Tibial artery (tissue), 4 donors: Measurements from ENCODE around the gene KMT2A.

Experiments used
- DNase-seq, 2 donors: peaks; one replicate each; pipeline ENCODE4 v3.0.0-alpha.2; 2019
- H3K27ac ChIP-seq, 2 donors: fragments of 200-600 bp; sonication (generic) in 1 of 2; 1 replicate in 1 of 2; 2 replicates in 1 of 2; pipeline ENCODE4 v1.5.1; 2018 to 2019; ENCODE audit warnings: mild to moderate bottlenecking in 1 of 2
- H3K27me3 ChIP-seq, 2 donors: fragments of 200-600 bp; sonication (generic) in 1 of 2; one replicate each; pipeline versions ENCODE4 v1.5.1 to v1.6.0; 2016 to 2019
- H3K36me3 ChIP-seq, 3 donors: fragments of 200-600 bp; sonication (generic) in 2 of 3; one replicate each; pipeline ENCODE4 v1.5.1; 2016 to 2019; ENCODE audit warnings: mild to moderate bottlenecking in 2 of 3
- H3K4me1 ChIP-seq, 4 donors: fragments of 200-600 bp; sonication (generic) in 2 of 4; 1 replicate in 3 of 4; 2 replicates in 1 of 4; pipeline ENCODE4 v1.5.1; 2016 to 2019
- H3K4me3 ChIP-seq, 2 donors: fragments of 200-600 bp; sonication (generic) in 1 of 2; 1 replicate in 1 of 2; 2 replicates in 1 of 2; pipeline ENCODE4 v1.5.1; 2018 to 2019; ENCODE audit warnings: mild to moderate bottlenecking in 2 of 2
- H3K9me3 ChIP-seq, 3 donors: fragments of 200-600 bp; sonication (generic) in 1 of 3; one replicate each; pipeline ENCODE4 v1.5.1; 2016 to 2019
- intact Hi-C: fragments of 100-400 bp; cut with DNase I; formaldehyde crosslinking; loops from one replicate; pipeline ENCODE4 v1.15.0; 2023; ENCODE audit warnings: low total_unique reads
- TF ChIP-seq, protein P1 (sequence below), 2 experiments: fragments of 200-600 bp in 1 of 2; fragments of 450-650 bp in 1 of 2; IDR thresholded peaks; one replicate each; pipeline ENCODE4 v1.5.1; 2017 to 2019; ENCODE audit warnings: antibody characterized with exemption in 2 of 2, mild to moderate bottlenecking in 1 of 2, moderate library complexity in 1 of 2

The KMT2A gene

DNA sequence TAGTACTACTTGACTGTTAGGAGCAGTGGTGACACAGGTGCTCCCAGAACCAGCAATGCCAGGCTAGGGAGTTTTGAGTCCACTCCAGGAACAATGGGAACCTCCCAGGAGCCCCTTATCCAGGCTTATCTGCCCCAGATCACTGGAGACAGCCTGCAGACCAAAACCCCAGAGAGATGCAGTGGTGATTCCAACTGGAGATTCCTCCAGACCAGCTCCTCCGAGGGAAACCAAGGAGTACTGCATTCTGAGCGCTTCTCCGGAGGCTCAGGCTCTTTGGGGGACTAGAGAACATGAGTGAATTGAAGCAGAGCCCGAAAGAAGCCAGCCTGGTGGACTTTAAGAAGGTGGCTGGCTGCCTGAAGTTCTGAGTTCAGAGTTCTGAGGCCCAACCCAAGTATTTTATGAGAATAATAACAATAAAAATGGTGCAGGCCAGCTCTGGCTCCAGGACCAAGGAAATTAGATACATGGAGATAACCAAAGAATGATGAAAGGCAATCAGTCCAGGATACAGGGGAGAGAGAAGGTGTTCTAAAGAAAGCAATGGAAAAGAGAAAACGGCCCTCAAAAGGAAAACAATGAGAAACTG lies 93.4 kb downstream of the KMT2A start:
- no peaks in the 10 kb centered on the region for H3K9me3 ChIP-seq
- H3K27me3 ChIP-seq: no peaks in the 10 kb centered on the region
- H3K27ac ChIP-seq: no peak overlapping the region
- peaks cover 0 to 28% (median 13%) of the 10 kb centered on the region in 3 donors for H3K36me3 ChIP-seq
- peaks cover 0 to 33% (median 15%) of the 10 kb centered on the region in 4 donors for H3K4me1 ChIP-seq
- DNase-seq: no peak
- intact Hi-C loops: no loop called here
- H3K4me3 ChIP-seq: peak overlapping the region; percentile 65 to 69
- TF ChIP-seq, protein P1, sequence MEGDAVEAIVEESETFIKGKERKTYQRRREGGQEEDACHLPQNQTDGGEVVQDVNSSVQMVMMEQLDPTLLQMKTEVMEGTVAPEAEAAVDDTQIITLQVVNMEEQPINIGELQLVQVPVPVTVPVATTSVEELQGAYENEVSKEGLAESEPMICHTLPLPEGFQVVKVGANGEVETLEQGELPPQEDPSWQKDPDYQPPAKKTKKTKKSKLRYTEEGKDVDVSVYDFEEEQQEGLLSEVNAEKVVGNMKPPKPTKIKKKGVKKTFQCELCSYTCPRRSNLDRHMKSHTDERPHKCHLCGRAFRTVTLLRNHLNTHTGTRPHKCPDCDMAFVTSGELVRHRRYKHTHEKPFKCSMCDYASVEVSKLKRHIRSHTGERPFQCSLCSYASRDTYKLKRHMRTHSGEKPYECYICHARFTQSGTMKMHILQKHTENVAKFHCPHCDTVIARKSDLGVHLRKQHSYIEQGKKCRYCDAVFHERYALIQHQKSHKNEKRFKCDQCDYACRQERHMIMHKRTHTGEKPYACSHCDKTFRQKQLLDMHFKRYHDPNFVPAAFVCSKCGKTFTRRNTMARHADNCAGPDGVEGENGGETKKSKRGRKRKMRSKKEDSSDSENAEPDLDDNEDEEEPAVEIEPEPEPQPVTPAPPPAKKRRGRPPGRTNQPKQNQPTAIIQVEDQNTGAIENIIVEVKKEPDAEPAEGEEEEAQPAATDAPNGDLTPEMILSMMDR (IDR thresholded peaks at IDR 0.05): no peak

DNA sequence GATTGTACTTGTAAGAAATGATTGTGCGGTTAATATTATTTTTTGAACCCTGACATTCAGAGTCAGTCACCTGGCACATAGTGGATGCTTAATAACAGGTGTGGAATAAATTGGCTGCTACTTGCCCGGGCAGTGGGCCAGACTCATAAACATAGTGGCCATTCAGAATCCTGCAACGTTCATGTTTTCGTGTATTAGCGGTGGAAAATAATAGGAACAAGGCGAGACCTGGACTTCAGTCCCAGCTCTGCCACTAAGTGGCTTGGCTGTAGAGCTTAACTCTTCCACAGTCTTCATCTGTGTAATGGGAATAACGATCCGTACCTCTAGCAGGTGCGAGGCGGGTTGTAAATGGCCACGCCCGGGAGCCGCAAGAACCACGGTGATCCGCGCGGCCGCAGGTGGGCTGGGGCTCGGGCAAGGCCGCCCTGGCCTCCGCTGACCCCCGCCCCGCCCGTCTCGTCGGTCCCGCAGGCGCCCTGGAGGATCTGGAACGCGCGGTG lies 93.9 kb downstream of the KMT2A start:
- DNase-seq: no peak
- intact Hi-C loops: no loop called here
- H3K27ac ChIP-seq: peak overlapping the region; percentile 70 to 76

DNA sequence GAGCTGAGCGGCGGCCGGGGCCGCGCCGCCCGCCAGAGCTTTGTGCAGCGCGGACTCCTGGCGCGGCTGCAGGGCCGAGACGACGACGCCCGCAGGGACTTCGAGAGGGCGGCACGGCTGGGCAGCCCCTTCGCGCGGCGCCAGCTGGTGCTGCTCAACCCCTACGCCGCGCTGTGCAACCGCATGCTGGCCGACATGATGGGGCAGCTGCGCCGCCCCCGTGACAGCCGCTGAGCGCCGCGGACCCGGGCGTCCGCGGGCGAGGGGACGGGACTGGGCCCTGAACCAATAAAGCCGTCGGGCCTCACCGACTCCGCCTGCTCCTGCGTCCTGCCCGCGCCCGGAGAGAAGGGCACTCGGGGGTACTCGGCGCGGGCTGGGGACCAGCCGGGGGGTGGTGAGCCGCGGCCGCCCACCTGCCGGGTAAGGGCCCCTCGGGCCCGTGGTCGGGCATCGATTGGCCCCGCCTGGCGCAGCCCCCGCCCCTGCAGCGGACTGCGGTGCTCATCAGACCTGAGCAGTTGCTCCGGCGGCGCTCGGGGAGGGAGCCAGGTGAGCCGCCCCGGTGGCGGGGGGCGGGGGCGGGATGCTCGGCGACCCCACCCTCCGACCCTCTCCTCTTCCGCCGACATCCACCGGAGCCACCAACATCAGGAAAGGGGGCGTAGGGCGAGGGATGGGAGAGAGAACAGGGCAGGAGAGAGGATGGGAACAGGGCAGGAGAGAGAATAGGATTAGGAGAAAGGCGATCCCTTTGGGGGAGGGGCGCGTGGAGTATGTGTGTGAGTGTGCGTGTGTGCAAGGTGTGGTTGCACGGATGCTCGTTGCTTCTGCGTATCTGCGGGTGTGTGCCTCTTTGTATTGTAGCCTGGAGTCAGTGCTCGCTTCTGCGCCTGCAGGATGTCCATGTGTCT lies 94.6 kb downstream of the KMT2A start, which contains the start of gene TMEM25:
TSS of gene TMEM25 (plus strand) at position 510 of the 914 bp plus-strand sequence. CDS start 610 bp downstream, outside the sequence.
- H3K27ac ChIP-seq: peak within 1 kb of the TSS; percentile 70 to 76
- H3K4me3 ChIP-seq: peak within 1 kb of the TSS; percentile 65 to 69
- DNase-seq: peak; percentile 52 to 78
- no peaks in the 10 kb centered on the region for H3K27me3 ChIP-seq
- H3K4me1 ChIP-seq: peaks cover 0 to 33% (median 15%) of the 10 kb centered on the region in 4 donors
- H3K36me3 ChIP-seq: peaks cover 0 to 33% (median 8%) of the 10 kb centered on the region in 3 donors
- TF ChIP-seq, protein P1 (IDR thresholded peaks at IDR 0.05): peak in 1 of 2 experiments; percentile 2
- no peaks in the 10 kb centered on the region for H3K9me3 ChIP-seq
- intact Hi-C loops: no loop called here

More for the DNA sequence above, 93.9 kb downstream of the KMT2A start:
- no peaks in the 10 kb centered on the region for H3K9me3 ChIP-seq
- H3K4me1 ChIP-seq: peaks cover 0 to 33% (median 15%) of the 10 kb centered on the region in 4 donors
- peaks cover 0 to 28% (median 7%) of the 10 kb centered on the region in 3 donors for H3K36me3 ChIP-seq
- TF ChIP-seq, protein P1 (IDR thresholded peaks at IDR 0.05): no peak
- H3K27me3 ChIP-seq: no peaks in the 10 kb centered on the region
- H3K4me3 ChIP-seq: peak overlapping the region; percentile 65 to 69

DNA sequence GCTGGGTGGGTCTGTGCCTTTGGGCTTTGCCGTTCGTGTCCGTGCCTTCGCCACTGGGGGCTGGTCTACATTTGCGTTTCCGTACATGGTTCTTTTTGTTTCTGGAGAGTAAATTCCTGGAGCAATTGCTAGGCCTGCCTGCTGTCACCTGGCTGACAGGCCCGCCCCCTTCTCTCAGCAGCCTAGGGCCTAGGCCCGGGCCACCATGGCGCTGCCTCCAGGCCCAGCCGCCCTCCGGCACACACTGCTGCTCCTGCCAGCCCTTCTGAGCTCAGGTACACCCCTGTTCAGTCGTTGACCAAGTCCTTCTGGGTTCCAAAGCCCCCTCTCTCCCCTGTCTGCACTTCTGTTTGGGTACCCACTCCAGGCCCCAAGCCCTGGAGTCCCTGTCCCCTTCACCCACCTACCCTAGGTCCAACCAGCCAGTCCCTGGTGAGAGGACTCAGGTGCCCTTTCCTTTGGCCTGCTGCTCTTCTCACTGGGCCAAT lies 95.3 kb downstream of the KMT2A start:
- TF ChIP-seq, protein P1 (IDR thresholded peaks at IDR 0.05): no peak
- no peak for DNase-seq
- Histone ChIP-seq H3K4me3 (peak overlapping the region; percentile 65 to 69), H3K36me3 (peaks cover 0 to 34% (median 10%) of the 10 kb centered on the region in 3 donors), H3K27me3 (no peaks in the 10 kb centered on the region), H3K4me1 (peaks cover 0 to 33% (median 15%) of the 10 kb centered on the region in 4 donors), H3K9me3 (no peaks in the 10 kb centered on the region), H3K27ac (peak overlapping the region; percentile 70 to 76)
- intact Hi-C loops: no loop called here

DNA sequence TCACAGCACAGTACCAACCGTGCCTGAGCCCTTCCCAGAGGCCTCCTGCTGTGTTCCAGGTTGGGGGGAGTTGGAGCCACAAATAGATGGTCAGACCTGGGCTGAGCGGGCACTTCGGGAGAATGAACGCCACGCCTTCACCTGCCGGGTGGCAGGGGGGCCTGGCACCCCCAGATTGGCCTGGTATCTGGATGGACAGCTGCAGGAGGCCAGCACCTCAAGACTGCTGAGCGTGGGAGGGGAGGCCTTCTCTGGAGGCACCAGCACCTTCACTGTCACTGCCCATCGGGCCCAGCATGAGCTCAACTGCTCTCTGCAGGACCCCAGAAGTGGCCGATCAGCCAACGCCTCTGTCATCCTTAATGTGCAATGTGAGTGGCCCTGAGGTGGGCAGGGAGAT lies 95.8 kb downstream of the KMT2A start:
- H3K4me3 ChIP-seq: peak overlapping the region in 1 of 2 donors; percentile 65
- peak overlapping the region; percentile 70 to 76 for H3K27ac ChIP-seq
- H3K4me1 ChIP-seq: peaks cover 0 to 33% (median 15%) of the 10 kb centered on the region in 4 donors
- intact Hi-C loops: no loop called here
- peaks cover 0 to 34% (median 10%) of the 10 kb centered on the region in 3 donors for H3K36me3 ChIP-seq
- no peaks in the 10 kb centered on the region for H3K9me3 ChIP-seq
- TF ChIP-seq, protein P1 (IDR thresholded peaks at IDR 0.05): no peak
- H3K27me3 ChIP-seq: no peaks in the 10 kb centered on the region
- DNase-seq: no peak
